ENCODE results near the gene PRKG1. TPM values are rescaled to one million over a fixed set of nuclear protein-coding genes. Genes with fewer than 3 reads are reported as not detected.

PRKG1 gene
- total RNA-seq, 1 experiment from 2014 or later, result 7.4 TPM

- H3K79me2 ChIP-seq (ENCODE audit: low read length), result no peaks in the 10 kb centered on the region
- H3K36me3 ChIP-seq (ENCODE audit: low read depth, low read length), result no peaks in the 10 kb centered on the region
- no peak overlapping the region for H3K27ac ChIP-seq (ENCODE audit: low read length)
- intact Hi-C loops (cut with micrococcal nuclease), result no loop called here
- no peaks in the 10 kb centered on the region for H3K9me3 ChIP-seq (ENCODE audit: low read length)
- ATAC-seq, result peak; percentile 18; the same call in 1 of the 2 replicates
- no peak overlapping the region for H2AFZ ChIP-seq (ENCODE audit: low read length)
- no peaks in the 10 kb centered on the region for H4K20me1 ChIP-seq (ENCODE audit: low read length)
- TF ChIP-seq EZH2phosphoT487 (IDR thresholded peaks at IDR 0.05; ENCODE audit: borderline replicate concordance, low read length), result no peak
- H3F3A ChIP-seq (ENCODE audit: low read length, unreplicated experiment), result no peaks in the 10 kb centered on the region
- CTCF ChIA-PET, result no interaction called here
- no peaks in the 10 kb centered on the region for H3K4me1 ChIP-seq (ENCODE audit: insufficient read depth, low read length)
- BruUV-seq (replicated peaks), result no TSS peak
- H3K4me3 ChIP-seq (ENCODE audit: low read length), result no peak overlapping the region
- H3K9me2 ChIP-seq (replicated peaks; ENCODE audit: low read length), result no peaks in the 10 kb centered on the region
- no peak overlapping the region for H3K9ac ChIP-seq (ENCODE audit: low read length)
- H3K4me2 ChIP-seq (ENCODE audit: low read length), result no peak overlapping the region
- POLR2A ChIA-PET (ENCODE audit: unreplicated experiment), result no interaction called here
- no peak for DNase-seq
- H3K27me3 ChIP-seq (ENCODE audit: low read length), result no peaks in the 10 kb centered on the region
These were observed 541.5 kb downstream of the PRKG1 start for GRCh38 chr10:51615764-51616298.

GRCh38 chr10:51617576-51618235 is 543.4 kb downstream of the PRKG1 start:
- intact Hi-C loops (cut with micrococcal nuclease), result no loop called here
- Histone ChIP-seq H3K27ac (ENCODE audit: low read length) (no peak overlapping the region), H3K9me2 (replicated peaks; ENCODE audit: low read length) (no peaks in the 10 kb centered on the region), H3K4me1 (ENCODE audit: insufficient read depth, low read length) (no peaks in the 10 kb centered on the region), H3F3A (ENCODE audit: low read length, unreplicated experiment) (no peaks in the 10 kb centered on the region), H3K79me2 (ENCODE audit: low read length) (no peaks in the 10 kb centered on the region), H3K4me3 (ENCODE audit: low read length) (no peak overlapping the region), H3K9me3 (ENCODE audit: low read length) (no peaks in the 10 kb centered on the region), H3K9ac (ENCODE audit: low read length) (no peak overlapping the region), H2AFZ (ENCODE audit: low read length) (no peak overlapping the region), H3K4me2 (ENCODE audit: low read length) (no peak overlapping the region), H4K20me1 (ENCODE audit: low read length) (no peaks in the 10 kb centered on the region), H3K27me3 (ENCODE audit: low read length) (no peaks in the 10 kb centered on the region), H3K36me3 (ENCODE audit: low read depth, low read length) (no peaks in the 10 kb centered on the region)
- no peak for TF ChIP-seq EZH2phosphoT487 (IDR thresholded peaks at IDR 0.05; ENCODE audit: borderline replicate concordance, low read length)
- no peak for TF ChIP-seq CTCF (conservative IDR thresholded peaks at IDR 0.05; ENCODE audit: low read depth, low read length)
- no peak for TF ChIP-seq EZH2 (IDR thresholded peaks at IDR 0.05; ENCODE audit: low read length, unreplicated experiment)
- peak; percentile 65 for ATAC-seq
- POLR2A ChIA-PET (ENCODE audit: unreplicated experiment), result interaction anchor here (0.6 kb wide), 1 partner anchor 120 kb away, joined by 3 read pairs; no protein-coding TSS in a partner anchor
- BruUV-seq (replicated peaks), result no TSS peak
- CTCF ChIA-PET, result no interaction called here
- DNase-seq, result peak; percentile 47

GRCh38 chr10:51619365-51619764 is 545.1 kb downstream of the PRKG1 start:
- POLR2A ChIA-PET (ENCODE audit: unreplicated experiment), result no interaction called here
- Histone ChIP-seq H3K79me2 (ENCODE audit: low read length) (no peaks in the 10 kb centered on the region), H3K9me3 (ENCODE audit: low read length) (no peaks in the 10 kb centered on the region), H3F3A (ENCODE audit: low read length, unreplicated experiment) (no peaks in the 10 kb centered on the region), H2AFZ (ENCODE audit: low read length) (no peak overlapping the region), H3K9me2 (replicated peaks; ENCODE audit: low read length) (no peaks in the 10 kb centered on the region), H3K4me1 (ENCODE audit: insufficient read depth, low read length) (no peaks in the 10 kb centered on the region), H3K4me3 (ENCODE audit: low read length) (no peak overlapping the region), H3K9ac (ENCODE audit: low read length) (no peak overlapping the region), H3K4me2 (ENCODE audit: low read length) (no peak overlapping the region), H4K20me1 (ENCODE audit: low read length) (no peaks in the 10 kb centered on the region), H3K36me3 (ENCODE audit: low read depth, low read length) (no peaks in the 10 kb centered on the region), H3K27ac (ENCODE audit: low read length) (no peak overlapping the region), H3K27me3 (ENCODE audit: low read length) (no peaks in the 10 kb centered on the region)
- intact Hi-C loops (cut with micrococcal nuclease), result no loop called here
- CTCF ChIA-PET, result no interaction called here
- no TSS peak for BruUV-seq (replicated peaks)
- DNase-seq (no peak), ATAC-seq (no peak)
- TF ChIP-seq CTCF (conservative IDR thresholded peaks at IDR 0.05; ENCODE audit: low read depth, low read length) (no peak), EZH2phosphoT487 (IDR thresholded peaks at IDR 0.05; ENCODE audit: borderline replicate concordance, low read length) (no peak), EZH2 (IDR thresholded peaks at IDR 0.05; ENCODE audit: low read length, unreplicated experiment) (no peak)
